BLaER1 (cell line): ENCODE measurements around the gene PPFIBP1.

Source experiments
- H3K27ac ChIP-seq: shearing (Covaris generic); formaldehyde crosslinking; 2 replicates; pipeline ENCODE4 v1.8.1; 2022
- H3K27me3 ChIP-seq: shearing (Covaris generic); formaldehyde crosslinking; 2 replicates; pipeline ENCODE4 v1.8.1; 2022
- H3K36me3 ChIP-seq: shearing (Covaris generic); formaldehyde crosslinking; 2 replicates; pipeline ENCODE4 v1.8.1; 2022
- H3K4me1 ChIP-seq: shearing (Covaris generic); formaldehyde crosslinking; 2 replicates; pipeline ENCODE4 v1.8.1; 2022
- H3K4me2 ChIP-seq: shearing (Covaris generic); formaldehyde crosslinking; 2 replicates; pipeline ENCODE4 v1.8.1; 2022
- H3K4me3 ChIP-seq: shearing (Covaris generic); formaldehyde crosslinking; 2 replicates; pipeline ENCODE4 v1.8.1; 2022
- H3K9ac ChIP-seq: shearing (Covaris generic); formaldehyde crosslinking; 2 replicates; pipeline ENCODE4 v1.8.1; 2022
- H3K9me3 ChIP-seq: shearing (Covaris generic); formaldehyde crosslinking; 2 replicates; pipeline ENCODE4 v1.8.1; 2022
- H4K20me1 ChIP-seq: shearing (Covaris generic); formaldehyde crosslinking; 2 replicates; pipeline ENCODE4 v1.8.1; 2022
- Cebpa-rat ChIP-seq: shearing (Covaris generic); IDR thresholded peaks from 2 replicates; pipeline ENCODE4 v1.8.1; 2022

The PPFIBP1 gene

GRCh38 chr12:27523642-27524493 is at the start of gene PPFIBP1:
Gene PPFIBP1 (plus strand): TSS chr12:27524206. CDS start chr12:27633397, 109,191 bp downstream.
- H3K4me1 ChIP-seq, result peaks cover 52% of the 10 kb centered on the region

DNA sequence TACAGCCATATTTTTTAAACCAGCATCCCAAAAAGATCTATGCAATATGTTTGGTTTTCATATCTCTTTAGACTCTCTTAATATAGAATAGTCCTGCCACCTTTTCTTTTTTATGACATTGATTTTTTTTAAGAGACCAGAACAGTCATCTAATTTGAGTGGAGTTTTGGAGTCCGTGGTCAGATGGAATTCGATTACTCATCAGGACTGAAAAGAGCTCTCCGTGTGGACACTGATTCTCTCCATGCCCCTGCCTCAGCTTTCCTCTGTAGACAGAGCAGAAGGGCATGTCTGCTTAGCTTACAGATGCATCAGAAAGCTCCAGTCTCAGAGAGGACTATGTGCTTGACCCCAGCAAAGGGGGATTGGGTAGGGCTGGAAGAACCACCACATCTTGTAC is 49.7 kb upstream of the PPFIBP1 start:
- H3K4me1 ChIP-seq, result peaks cover 60% of the 10 kb centered on the region
- no peak overlapping the region for H3K4me3 ChIP-seq
- no peak for TF ChIP-seq Cebpa-rat
- H4K20me1 ChIP-seq, result no peaks in the 10 kb centered on the region
- H3K36me3 ChIP-seq, result peaks cover 6% of the 10 kb centered on the region; the same call in 1 of the 2 replicates
- no peak overlapping the region for H3K9ac ChIP-seq
- no peaks in the 10 kb centered on the region for H3K27me3 ChIP-seq
- H3K4me2 ChIP-seq, result peak overlapping the region; percentile 81
- 0 out of 2 replicates have a peak overlapping the region, but pooled peaks have one; percentile 63 for H3K27ac ChIP-seq
- peaks cover 41% of the 10 kb centered on the region for H3K9me3 ChIP-seq

More at GRCh38 chr12:27523642-27524493, at the start of gene PPFIBP1:
- no peak for TF ChIP-seq Cebpa-rat
- H3K27ac ChIP-seq, result peak within 1 kb of the TSS; percentile 79
- H3K9me3 ChIP-seq, result no peaks in the 10 kb centered on the region
- peak within 1 kb of the TSS; percentile 84 for H3K4me2 ChIP-seq
- no peaks in the 10 kb centered on the region for H3K36me3 ChIP-seq
- H3K27me3 ChIP-seq, result no peaks in the 10 kb centered on the region
- peak within 1 kb of the TSS; percentile 81 for H3K9ac ChIP-seq
- H4K20me1 ChIP-seq, result no peaks in the 10 kb centered on the region
- peak within 1 kb of the TSS; percentile 84 for H3K4me3 ChIP-seq

- Histone ChIP-seq H3K9me3 (peaks cover 61% of the 10 kb centered on the region), H3K4me1 (peaks cover 33% of the 10 kb centered on the region), H3K36me3 (peaks cover 6% of the 10 kb centered on the region; the same call in 1 of the 2 replicates)
Observed at GRCh38 chr12:27477049-27477448, 47.0 kb upstream of the PPFIBP1 start.

GRCh38 chr12:27478949-27479348 is 45.1 kb upstream of the PPFIBP1 start:
- Histone ChIP-seq H4K20me1 (no peaks in the 10 kb centered on the region), H3K4me1 (peaks cover 21% of the 10 kb centered on the region), H3K9ac (no peak overlapping the region), H3K27ac (no peak overlapping the region), H3K9me3 (peaks cover 61% of the 10 kb centered on the region), H3K4me3 (no peak overlapping the region), H3K27me3 (no peaks in the 10 kb centered on the region), H3K4me2 (no peak overlapping the region), H3K36me3 (peaks cover 6% of the 10 kb centered on the region; the same call in 1 of the 2 replicates)
- no peak for TF ChIP-seq Cebpa-rat

More at GRCh38 chr12:27477049-27477448, 47.0 kb upstream of the PPFIBP1 start:
- H4K20me1 ChIP-seq, result no peaks in the 10 kb centered on the region
- no peaks in the 10 kb centered on the region for H3K27me3 ChIP-seq
- no peak for TF ChIP-seq Cebpa-rat
- no peak overlapping the region for H3K27ac ChIP-seq
- no peak overlapping the region for H3K4me2 ChIP-seq
- H3K4me3 ChIP-seq, result no peak overlapping the region
- no peak overlapping the region for H3K9ac ChIP-seq

DNA sequence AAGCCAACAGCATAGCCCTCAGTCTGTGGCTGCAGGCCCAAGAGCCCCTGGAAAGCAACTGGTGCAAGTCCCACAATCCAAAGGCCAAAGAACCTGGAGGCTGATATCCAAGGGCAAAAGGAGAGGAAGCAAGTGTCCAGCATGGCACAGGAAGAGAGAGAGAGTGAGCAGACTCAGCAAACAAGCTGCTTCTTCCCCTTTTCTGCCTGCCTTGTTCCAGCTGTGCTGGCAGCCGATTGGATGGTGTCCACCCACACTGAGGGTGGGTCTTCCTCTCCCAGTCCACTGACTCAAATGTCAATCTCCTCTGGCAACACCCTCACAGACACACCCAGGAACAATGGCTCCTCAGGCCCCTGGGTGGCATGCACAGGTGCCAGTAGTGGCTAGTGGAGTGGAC is 44.0 kb upstream of the PPFIBP1 start:
- Histone ChIP-seq H3K27me3 (no peaks in the 10 kb centered on the region), H3K9ac (no peak overlapping the region), H3K9me3 (peaks cover 61% of the 10 kb centered on the region), H3K36me3 (peaks cover 6% of the 10 kb centered on the region; the same call in 1 of the 2 replicates), H4K20me1 (no peaks in the 10 kb centered on the region), H3K4me3 (no peak overlapping the region), H3K27ac (no peak overlapping the region), H3K4me2 (no peak overlapping the region), H3K4me1 (peaks cover 11% of the 10 kb centered on the region)
- no peak for TF ChIP-seq Cebpa-rat

GRCh38 chr12:27486961-27487360 is 37.0 kb upstream of the PPFIBP1 start:
- Histone ChIP-seq H3K4me1 (peaks cover 7% of the 10 kb centered on the region; the same call in 1 of the 2 replicates), H3K9ac (no peak overlapping the region), H3K9me3 (peaks cover 10% of the 10 kb centered on the region), H3K4me2 (no peak overlapping the region), H3K27ac (no peak overlapping the region), H3K4me3 (no peak overlapping the region), H3K36me3 (no peaks in the 10 kb centered on the region), H4K20me1 (no peaks in the 10 kb centered on the region), H3K27me3 (no peaks in the 10 kb centered on the region)
- no peak for TF ChIP-seq Cebpa-rat

GRCh38 chr12:27488479-27488878 is 35.5 kb upstream of the PPFIBP1 start:
- TF ChIP-seq Cebpa-rat, result no peak
- no peak overlapping the region for H3K27ac ChIP-seq
- H3K27me3 ChIP-seq, result no peaks in the 10 kb centered on the region
- no peaks in the 10 kb centered on the region for H4K20me1 ChIP-seq
- H3K9me3 ChIP-seq, result peaks cover 15% of the 10 kb centered on the region
- H3K4me3 ChIP-seq, result no peak overlapping the region
- no peaks in the 10 kb centered on the region for H3K4me1 ChIP-seq
- no peak overlapping the region for H3K9ac ChIP-seq
- no peak overlapping the region for H3K4me2 ChIP-seq
- no peaks in the 10 kb centered on the region for H3K36me3 ChIP-seq

GRCh38 chr12:27491226-27491625 is 32.8 kb upstream of the PPFIBP1 start:
- H3K9me3 ChIP-seq, result peaks cover 5% of the 10 kb centered on the region
- H3K36me3 ChIP-seq, result no peaks in the 10 kb centered on the region
- no peaks in the 10 kb centered on the region for H3K27me3 ChIP-seq
- no peak overlapping the region for H3K9ac ChIP-seq
- TF ChIP-seq Cebpa-rat, result no peak
- no peak overlapping the region for H3K27ac ChIP-seq
- H3K4me1 ChIP-seq, result no peaks in the 10 kb centered on the region
- no peak overlapping the region for H3K4me2 ChIP-seq
- no peaks in the 10 kb centered on the region for H4K20me1 ChIP-seq
- no peak overlapping the region for H3K4me3 ChIP-seq

- TF ChIP-seq Cebpa-rat, result no peak
- Histone ChIP-seq H3K9ac (no peak overlapping the region), H4K20me1 (no peaks in the 10 kb centered on the region), H3K4me2 (no peak overlapping the region), H3K4me3 (no peak overlapping the region), H3K9me3 (peaks cover 5% of the 10 kb centered on the region; the same call in 1 of the 2 replicates), H3K27ac (no peak overlapping the region), H3K4me1 (peaks cover 13% of the 10 kb centered on the region), H3K36me3 (no peaks in the 10 kb centered on the region), H3K27me3 (no peaks in the 10 kb centered on the region)
Observed at GRCh38 chr12:27493260-27493940, 30.6 kb upstream of the PPFIBP1 start.

DNA sequence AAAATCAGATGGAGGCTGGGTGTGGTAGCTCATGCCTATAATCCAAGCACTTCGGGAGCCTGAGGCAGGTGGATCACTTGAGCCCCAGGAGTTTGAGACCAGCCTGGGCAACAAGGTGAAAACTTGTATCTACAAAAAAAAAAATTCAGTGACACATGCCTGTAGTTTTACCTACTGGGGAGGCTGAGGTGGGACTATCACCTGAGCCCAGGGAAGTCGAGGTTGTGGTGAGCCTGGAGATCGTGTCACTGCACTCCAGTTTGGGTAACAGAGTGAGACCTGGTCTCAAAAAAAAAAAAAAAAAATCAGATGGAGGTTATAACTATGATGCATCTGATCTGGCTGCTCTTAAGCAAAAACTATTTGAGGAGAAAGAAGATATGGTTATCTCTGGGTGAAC is 26.6 kb upstream of the PPFIBP1 start:
- no peak overlapping the region for H3K9ac ChIP-seq
- peak overlapping the region; percentile 14 for H3K4me2 ChIP-seq
- H3K4me3 ChIP-seq, result no peak overlapping the region
- peaks cover 30% of the 10 kb centered on the region for H3K9me3 ChIP-seq
- H3K36me3 ChIP-seq, result no peaks in the 10 kb centered on the region
- no peak overlapping the region for H3K27ac ChIP-seq
- no peak for TF ChIP-seq Cebpa-rat
- no peaks in the 10 kb centered on the region for H3K27me3 ChIP-seq
- no peaks in the 10 kb centered on the region for H4K20me1 ChIP-seq
- peaks cover 21% of the 10 kb centered on the region for H3K4me1 ChIP-seq
